NCI-H226 (cell line): Measurements from ENCODE around the gene VWA1.

Experiments
- DNase-seq: peaks from one replicate; pipeline ENCODE4 v3.0.0-alpha.2; 2015

VWA1 gene

GRCh38 chr1:1489231-1489630, 53.7 kb downstream of the VWA1 start:
- no peak for DNase-seq

DNA sequence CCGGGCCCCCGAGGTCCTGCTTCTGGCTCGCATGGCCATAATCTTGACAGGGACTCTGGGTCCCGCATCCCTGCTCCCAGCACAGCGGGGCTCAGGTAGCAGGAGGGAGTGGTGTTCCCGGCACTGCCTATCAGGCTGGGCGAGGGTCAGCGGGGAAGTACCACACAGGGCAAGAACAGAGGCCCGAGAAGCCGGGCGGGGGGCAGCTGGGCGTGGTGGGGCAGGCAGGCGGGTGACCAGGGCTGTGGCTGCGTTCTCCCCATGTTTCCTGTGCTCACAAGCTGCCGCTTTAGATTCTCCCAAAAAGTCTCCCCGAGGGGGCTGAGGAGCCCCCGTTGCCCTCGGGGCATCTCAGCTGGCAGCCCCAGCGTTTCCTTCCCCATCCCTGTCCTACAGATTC, 54.4 kb downstream of the VWA1 start:
- DNase-seq = no peak

DNA sequence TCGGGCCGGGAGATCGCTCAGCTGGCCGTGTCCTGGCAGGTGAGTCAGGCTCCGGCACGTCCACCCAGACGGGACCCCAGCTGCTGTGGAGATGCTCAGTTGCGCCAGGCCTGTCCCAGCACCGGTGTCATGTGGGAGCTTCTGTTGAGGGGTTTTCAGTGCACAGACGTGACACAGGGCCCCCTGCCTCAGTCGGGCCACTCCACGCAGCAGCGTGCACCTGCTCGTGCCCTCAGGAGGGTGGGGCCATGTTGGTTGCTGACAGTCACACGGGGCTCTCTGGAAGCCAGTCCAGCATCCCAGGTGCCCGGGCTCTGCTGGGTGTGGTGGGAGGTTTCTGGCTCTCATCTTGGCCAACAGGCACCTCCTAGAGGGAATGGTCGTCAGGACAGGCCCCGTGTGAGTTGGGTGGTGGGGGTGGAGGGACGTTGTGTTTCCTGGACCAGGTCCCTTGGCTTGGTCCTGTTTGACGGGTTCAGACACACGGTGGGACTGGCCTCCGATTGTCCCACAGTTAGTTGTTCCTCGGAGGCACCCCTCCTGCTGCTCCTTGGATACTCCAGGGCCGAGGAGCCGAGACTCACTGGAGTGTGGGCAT, 55.2 kb downstream of the VWA1 start:
- DNase-seq = no peak

- DNase-seq = no peak
Observed at GRCh38 chr1:1491601-1492000, 56.1 kb downstream of the VWA1 start.
